ENCODE results near the gene MAST2.
"Not testable (repeated sequence)": the region's sequence is repeated elsewhere in the genome, so short reads cannot be mapped to it uniquely, and the experiment has no call there.

MAST2 gene

DNA sequence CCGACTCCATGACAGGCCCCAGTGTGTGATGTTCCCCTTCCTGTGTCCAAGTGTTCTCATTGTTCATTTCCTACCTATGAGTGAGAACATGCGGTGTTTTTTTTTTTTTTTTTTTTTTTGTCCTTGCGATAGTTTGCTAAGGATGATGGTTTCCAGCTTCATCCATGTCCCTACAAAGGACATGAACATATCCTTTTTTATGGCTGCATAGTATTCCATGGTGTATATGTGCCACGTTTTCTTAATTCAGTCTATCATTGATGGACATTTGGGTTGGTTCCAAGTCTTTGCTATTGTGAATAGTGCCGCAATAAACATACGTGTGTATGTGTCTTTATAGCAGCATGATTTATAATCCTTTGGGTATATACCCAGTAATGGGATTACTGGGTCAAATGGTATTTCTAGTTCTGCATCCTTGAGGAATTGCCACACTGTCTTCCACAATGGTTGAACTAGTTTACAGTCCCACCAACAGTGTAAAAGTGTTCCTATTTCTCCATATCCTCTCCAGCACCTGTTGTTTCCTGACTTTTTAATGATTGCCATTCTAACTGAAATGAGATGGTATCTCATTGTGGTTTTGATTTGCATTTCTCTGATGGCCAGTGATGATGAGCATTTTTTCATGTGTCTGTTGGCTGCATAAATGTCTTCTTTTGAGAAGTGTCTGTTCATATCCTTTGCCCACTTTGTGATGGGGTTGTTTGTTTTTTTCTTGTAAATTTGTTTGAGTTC lies 54.5 kb downstream of the MAST2 start:
- not testable (repeated sequence) for DNase-seq (ENCODE audit: low read depth in 3 of 3)

DNA sequence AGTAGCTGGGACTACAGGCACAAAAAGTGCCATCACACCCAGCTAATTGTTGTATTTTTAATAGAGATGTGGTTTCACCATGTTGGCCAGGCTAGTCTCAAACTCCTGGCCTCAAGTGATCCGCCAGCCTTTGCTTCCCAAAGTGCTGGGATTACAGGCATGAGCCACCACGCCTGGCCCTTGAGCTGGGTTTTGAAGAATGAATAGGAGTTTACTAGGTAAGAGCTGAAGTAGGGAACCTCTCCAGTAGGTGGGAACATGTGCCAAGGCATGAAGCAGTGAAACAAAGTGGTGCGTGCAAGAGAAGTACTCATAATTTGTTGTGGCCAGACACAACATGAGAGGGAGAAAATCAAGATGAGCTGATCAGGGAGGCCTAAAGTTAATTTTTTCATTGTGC lies 55.8 kb downstream of the MAST2 start:
- DNase-seq (ENCODE audit: low read depth in 3 of 3): no peak

DNA sequence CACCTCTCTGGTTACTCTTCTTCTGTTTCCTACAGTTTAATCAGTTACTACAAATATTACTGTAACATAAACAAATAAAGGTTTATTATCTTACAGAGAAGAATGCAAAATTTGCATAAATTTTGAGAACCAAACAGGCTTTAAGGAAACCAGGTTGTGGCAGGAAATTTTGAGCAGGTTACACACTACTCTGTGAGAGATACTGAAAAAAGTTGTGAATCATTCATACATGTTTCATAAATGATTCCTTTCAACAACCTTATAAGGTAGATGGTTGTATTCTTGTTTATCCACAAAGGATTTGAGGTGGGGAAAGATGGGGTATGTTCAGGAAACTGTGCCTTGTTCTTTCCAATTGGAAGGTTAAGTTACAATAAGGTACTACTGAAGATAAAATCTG lies 58.6 kb downstream of the MAST2 start:
- no peak for DNase-seq (ENCODE audit: low read depth in 3 of 3)

DNA sequence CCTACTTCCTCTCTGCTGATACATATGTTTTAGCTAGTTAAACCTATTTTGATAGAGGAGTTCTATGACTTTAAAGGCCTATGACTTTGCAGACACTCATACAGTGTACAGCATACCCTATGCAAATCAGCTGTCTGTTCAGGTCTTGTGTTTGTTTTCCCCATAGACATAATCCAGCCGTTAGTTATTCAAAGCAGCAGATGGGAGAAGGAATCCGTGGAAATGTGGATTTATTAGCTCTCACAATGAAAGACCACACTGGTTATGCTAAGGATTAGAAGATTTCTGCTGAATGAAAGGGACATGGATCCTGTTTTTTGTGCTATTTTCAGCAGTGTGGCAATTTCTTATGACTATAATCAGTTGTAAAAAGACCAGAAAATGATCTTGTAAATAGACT lies 59.8 kb downstream of the MAST2 start:
- DNase-seq (ENCODE audit: low read depth in 3 of 3): no peak

DNA sequence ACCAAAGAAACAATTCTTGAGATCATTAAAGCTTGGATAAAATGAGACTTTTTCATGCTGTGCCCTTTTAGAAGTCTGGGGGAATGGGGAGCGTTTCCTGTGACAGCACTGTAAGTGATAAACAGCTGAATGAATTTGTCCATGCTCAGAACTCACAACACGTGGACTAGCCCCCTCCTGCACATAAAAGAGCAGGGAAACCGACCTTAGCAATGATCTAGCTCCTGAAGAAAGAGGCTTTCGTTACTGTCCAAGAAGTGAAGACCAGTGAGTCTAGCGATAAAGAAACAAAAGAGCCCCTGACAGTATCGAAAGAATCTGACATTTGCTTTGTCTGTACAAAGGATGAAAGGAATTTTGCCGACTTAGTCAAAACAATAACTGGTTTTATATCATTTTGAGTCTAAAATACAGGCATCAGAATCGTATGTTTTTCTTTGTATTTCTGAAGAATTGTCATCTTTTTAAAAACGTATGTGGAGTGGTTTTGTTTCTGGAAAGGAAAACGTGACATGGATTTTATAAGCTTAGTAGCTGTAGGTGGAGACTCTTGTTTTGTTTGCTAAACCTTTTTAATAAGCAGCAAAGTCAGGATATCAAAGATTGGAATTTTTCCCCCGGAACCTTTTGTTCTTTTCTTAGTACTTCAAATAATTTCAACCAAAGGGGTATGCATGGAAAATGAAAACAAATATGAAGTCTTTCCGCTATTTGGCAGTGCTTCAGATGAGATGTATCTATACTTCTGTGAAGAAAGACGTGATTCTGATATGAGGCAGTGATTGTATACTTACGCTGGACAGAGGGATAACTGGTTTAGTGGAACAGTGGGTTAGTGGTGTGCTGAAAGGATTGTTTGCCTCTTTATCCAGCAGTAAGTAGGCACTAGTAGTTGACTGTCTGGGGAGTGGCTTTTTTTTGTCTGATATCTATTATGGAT lies 61.0 kb downstream of the MAST2 start:
- no peak for DNase-seq (ENCODE audit: low read depth in 3 of 3)

DNA sequence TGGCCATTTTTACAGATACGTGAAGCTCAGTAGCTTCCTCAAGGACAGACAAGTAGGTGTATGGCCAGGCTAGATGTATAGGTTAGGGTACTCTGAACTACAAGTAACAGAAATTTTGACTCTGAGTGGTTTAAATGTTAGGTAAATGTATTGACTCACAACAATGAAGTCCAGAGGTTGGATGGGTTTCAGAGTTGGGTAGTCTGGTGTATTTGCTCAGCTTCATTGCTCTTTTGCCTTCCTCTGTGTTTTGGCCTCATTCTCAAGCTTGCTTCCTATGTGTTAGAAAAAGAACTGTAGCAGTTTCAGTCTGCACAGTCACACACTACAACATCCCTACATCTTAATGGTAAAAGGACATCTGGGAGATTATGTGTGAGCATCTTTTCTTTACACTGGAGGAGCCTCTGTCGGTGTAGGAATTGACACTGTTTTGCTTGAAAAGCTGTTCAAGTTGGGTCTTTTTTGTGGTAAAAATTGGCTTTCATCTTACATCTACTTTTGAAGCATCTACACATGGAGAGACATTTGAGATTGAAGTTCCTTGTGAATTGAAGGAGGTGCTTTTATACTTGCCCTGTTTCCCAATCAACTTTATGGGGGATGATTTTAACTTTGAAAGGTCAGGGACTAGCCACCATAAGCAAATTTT lies 64.4 kb downstream of the MAST2 start:
- no peak for DNase-seq (ENCODE audit: low read depth in 3 of 3)

DNA sequence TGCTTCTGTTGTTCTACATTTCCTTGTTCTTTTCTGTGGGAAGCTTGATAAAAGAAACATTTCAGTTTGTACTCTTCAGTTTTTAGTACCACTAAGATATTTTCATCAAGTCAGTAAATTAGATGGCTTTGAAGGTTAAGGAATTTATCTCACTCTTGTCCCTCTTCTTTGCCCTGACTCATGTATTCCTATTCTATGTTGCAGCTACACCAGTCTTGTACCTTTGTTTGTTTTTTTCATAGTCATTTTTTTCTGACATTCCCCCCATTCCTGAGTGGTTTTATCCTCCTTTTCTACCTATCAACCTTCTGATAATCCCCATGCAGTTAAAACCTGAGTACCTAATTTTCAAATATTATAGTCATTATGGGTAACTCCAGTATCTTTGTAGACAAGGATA lies 65.4 kb downstream of the MAST2 start:
- no peak for DNase-seq (ENCODE audit: low read depth in 3 of 3)

DNA sequence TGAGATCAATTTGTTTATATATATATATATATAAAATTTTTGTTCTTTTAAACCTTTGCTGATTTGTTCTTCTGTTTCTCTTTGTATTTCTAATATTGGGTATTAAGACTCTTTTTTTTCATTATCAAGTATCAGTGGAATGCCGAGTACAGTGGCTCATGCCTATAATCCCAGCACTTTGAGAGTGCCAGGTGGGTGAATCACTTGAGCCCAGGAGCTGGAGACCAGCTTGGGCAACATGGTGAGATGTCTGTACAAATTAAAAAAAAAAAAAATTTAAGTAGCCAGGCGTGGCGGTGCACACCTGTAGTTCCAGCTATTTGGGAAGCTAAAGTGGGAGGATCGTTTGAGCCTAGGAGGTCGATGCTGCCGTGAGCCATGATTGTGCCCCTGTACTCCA lies 67.1 kb downstream of the MAST2 start:
- DNase-seq (ENCODE audit: low read depth in 3 of 3): no peak

DNA sequence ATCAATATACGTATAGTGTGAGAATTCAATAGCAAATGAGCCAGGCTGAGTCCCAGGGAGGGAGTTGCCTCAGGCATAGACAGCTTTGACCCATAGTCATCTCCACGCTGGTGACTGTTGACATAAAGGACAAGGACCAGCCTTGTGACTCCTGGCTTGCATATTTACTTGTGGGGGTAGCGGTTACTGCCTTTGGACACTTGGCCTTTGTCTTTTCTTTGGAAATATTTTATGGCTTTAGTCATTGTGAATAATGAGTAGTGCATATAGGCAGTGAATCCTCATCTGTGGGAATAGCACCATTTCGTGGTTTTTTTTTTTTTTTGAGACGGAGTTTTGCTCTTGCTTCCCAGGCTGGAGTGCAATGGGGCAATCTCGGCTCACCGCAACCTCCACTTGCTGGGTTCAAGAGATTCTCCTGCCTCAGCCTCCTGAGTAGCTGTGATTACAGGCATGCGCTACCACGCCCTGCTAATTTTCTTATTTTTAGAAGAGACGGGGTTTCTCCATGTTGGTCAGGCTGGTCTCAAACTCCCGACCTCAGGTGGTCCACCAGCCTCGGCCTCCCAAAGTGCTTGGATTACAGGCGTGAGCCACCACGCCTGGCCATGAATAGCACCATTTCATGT lies 68.9 kb downstream of the MAST2 start:
- not testable (repeated sequence) for DNase-seq (ENCODE audit: low read depth in 3 of 3)

DNA sequence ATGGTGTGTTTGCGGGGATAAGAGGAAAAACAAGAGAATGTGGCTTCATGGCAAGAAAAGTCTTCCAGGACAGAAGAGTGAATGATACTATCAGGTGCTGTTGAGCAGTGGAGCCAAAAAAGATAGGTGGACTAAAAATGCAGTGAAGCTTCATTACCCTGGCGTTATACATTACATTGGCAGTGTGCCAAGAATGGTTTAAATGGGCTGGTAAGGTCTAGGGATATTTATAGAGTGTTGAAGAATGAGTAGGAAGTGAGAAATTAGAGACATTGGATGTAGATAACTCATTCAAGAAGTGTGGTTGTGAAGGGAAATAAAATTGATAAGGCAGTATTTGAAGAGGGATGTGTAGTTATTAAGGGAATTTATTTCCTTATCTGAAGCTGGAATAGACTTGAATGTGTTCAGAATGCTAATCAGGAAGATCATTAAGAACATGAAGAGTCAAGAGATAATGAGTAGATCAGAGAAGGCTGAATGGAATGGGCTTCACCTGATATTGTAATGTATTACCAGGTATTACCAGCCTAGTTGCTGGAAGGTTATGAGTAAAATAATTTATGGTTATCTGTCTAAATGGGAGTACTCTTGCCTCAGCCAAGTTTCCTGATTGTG lies 72.7 kb downstream of the MAST2 start:
- no peak for DNase-seq (ENCODE audit: low read depth in 3 of 3)

DNA sequence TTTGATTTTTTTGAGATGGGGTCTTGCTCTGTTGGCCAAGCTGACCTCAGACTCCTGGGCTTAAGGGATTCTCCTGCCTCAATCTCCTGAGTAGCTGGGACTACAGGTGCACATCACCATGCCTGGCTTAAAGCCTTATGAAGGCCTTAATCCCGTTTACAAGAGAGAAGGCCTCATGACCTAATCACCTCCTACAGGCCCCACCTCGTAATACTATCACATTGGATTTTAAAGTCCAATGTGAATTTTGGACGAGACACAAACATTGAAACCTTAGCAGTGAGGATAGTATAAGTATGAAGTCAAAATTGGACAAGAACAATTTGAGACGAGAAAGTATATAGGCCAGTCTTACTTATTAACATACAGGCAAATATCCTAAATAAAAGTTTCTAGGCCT lies 73.9 kb downstream of the MAST2 start:
- no peak for DNase-seq (ENCODE audit: low read depth in 3 of 3)

DNA sequence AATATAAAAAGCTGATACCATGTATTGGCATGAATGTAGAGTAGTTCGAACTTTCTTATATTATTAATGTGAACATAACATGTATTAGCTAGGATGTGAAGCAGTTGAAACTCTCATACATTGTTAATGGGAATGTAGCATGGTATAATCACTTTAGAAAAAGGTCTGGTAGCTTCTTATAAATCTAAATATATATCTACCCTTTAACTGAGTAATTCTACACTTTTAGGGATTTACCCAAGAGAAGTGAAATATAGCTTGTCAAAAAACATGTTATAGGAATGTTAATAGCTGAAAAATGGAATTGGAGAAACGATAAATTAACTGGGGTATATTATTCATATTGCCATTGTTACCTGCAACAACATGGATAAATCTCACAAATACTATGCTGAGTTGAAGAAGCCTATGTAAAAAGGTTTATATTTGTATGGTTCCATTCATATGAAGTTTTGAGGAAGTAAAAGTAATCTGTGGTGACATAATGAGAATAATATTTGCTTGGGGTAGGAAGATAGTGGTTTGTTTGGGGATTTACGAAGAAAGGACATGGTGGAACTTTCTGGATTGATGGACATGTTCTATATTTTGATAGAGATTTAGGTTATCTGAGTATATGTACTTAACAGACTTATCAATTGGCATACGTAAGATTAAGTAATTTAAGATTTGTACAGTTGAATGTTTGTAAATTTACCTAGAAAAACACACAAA lies 76.6 kb downstream of the MAST2 start:
- no peak for DNase-seq (ENCODE audit: low read depth in 3 of 3)

DNA sequence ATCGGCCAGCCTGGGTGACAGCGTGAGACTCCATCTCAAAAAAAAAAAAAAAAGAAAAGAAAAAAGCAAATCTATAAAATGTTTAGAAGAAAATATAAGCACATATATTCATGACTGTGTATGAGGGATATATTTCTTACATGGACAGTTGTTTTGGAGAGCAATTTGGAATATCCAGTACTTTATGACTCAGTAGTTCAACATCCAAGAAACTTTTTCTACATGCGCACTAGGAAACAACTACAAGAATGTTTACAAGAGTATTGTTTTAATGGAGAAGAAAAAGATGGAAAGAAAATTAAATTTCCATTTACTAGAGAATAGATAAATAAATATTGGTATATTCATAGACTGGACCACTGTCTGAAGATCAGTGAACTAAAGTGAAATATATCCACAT lies 77.5 kb downstream of the MAST2 start:
- no peak for DNase-seq (ENCODE audit: low read depth in 3 of 3)

DNA sequence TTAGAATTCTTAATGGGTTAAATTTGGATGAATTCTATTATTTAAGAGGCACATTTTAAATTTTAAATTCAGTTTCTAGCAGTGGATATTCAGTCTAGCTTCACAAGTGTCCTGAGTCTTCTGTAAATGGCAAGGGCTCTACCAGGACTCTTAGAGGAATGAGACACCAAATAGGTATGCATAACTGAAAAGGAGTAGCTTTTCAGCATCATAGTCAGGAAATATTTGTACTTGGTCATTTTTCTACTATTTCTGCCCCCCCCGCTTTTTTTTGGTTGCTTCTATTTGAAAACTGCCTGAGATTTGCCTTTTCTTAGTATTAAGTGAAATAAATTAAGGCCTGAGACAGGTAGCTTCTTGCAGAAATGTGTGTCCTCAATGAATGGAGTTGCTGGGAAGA lies 80.2 kb downstream of the MAST2 start:
- DNase-seq (ENCODE audit: low read depth in 3 of 3): no peak

DNA sequence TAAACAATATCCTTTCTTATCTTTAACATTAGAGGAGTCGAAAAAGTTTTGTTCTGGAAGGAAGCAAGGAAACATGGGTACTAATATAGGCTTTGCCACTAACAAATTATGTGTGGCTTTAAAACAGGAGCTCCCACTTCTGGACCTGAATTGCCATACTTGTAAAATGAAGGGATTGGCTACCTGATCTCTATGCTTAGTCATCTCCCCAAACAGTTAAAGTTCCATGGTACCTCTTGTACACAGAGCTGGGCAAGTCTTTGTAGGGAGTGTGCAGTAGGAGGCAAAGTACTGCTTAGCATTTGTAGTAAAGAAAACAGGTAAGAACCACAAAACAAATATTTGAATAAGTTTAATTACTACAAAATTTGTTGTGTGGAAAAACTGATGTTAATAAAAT lies 81.3 kb downstream of the MAST2 start:
- DNase-seq (ENCODE audit: low read depth in 3 of 3): no peak

DNA sequence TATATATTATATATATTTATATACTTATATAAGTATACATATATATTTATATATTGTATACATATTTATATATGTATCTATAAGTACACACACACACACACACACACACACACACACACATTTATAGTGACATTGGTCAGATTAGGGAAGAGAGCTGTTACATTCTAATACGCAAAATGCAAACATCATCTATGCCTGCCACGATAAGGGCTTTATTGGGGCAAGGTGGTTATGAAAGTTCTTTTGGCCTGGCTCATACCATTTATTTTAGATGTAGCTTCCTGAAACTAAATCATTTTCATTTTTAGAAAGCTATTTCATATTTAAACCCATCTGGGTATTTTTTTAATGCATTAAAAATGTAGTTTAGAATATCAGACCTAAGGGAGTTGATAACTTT lies 82.8 kb downstream of the MAST2 start:
- no peak for DNase-seq (ENCODE audit: low read depth in 3 of 3)

DNA sequence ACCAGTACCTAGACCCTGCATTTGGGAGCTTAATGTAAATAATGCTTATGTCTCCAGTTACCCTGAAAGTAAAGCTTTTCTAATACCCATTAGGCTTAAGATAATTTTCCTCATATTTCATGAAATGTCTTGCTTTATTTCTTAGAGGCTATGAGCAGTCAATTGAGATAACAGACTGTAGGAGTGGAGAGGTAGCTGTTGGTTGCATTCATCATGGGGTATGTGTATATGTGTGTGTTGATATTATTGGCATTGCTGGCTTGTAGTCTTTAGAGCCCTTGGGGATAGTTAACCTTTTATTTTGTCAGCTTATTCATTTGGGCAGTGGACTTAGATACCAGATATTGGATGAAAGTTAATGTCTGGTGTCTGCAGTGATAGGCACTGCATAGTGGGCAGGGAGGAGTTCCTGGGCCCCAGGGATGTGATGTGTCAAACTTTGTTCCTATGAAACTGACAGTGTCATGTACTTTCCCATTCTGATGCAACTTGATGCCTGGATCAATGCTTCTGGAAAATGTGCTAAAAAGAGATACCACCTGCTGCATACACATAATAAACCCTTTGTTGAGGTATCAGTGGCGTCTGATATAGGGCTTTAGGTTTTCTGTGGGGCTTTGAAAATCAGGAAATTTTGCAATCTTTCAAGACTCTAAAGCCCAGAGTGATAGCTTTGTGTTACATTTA lies 83.9 kb downstream of the MAST2 start:
- no peak for DNase-seq (ENCODE audit: low read depth in 3 of 3)

DNA sequence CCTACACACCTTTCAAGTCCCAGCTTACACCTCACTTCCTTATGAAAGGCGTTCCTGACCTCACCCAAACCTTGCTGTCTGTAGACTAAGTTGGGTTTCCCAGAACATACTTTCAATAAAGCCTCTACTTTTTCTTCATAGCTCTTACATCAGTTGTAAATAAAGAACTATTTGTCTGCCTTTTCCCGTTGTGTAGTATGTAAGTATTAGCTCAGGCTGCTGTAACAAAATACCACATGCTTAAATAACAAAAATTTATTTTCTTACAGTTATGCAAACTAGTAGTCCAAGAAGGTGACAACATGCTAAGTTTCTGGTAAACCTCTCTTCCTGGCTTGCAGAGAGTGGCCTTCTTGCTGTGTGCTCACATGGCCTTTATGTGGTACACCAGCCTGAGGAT lies 86.7 kb downstream of the MAST2 start:
- no peak for DNase-seq (ENCODE audit: low read depth in 3 of 3)

DNA sequence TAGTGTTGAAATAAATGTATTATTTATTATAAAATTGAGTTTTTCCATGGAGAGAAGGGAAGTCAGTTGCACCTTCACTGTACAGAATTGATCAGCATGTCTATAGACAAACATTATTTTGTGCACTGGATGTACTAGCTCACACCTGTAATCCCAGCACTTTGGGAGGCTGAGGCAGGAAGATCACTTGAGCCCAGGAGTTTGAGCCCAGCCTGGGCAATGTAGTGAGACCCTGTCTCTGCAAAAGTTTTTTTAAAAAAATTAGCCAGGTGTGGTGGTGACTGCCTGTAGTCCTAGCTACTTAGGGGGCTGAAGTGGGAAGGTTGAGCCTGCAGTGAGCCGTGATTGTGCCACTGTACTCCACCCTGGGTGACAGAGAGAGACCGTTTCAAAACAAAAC lies 87.7 kb downstream of the MAST2 start:
- DNase-seq (ENCODE audit: low read depth in 3 of 3): no peak

DNA sequence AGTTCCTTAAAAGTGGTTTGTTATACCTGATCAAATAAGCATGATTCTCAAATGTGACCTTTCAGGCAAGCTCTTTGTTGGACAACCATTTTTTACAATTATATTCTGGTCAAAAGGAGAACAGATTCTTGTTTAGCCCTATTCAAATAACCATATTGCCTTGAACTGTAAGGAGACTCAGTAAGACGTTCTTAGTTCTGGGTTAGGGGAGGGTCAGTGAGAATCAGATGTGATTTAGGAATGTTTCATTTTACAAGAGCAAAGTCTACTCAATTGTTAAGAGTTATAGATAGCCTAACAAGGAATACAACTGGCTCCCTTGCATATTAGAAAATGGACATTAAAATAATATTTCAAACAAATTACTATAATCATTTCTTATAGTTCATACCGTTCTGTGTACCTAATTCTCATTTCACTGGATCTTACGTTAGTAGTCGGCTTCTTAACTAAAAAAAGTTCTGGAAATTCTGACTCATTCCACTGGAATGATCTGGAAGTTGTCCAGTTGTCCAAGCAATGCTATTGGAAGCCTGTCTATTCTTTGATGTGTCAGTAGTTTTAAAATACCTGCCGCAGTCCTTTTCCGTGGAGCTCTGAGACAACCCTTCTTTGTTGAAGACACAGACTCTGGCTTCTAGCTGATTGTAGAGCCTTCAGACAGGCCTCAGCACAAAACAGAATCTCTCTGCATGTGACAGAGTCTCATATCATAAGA lies 88.8 kb downstream of the MAST2 start:
- no peak for DNase-seq (ENCODE audit: low read depth in 3 of 3)
